Left lung (tissue), 10 donors: ENCODE results near the gene CPLANE2. TPM values are rescaled to one million over a fixed set of nuclear protein-coding genes. Genes with fewer than 3 reads are reported as not detected.

ENCODE experiments used
- ATAC-seq: fragments of 200-7000 bp; cut with Tn5 transposase; one replicate; pipeline ENCODE4 v1.9.1; 2020; ENCODE audit warnings: moderate library complexity
- DNase-seq, 4 donors: peaks; one replicate each; pipeline ENCODE4 v3.0.0-alpha.2; 2013 to 2020
- H3K27ac ChIP-seq, 2 donors: fragments of 200-600 bp; sonication (generic) in 1 of 2; one replicate each; pipeline versions ENCODE4 v1.5.0 to v1.8.0; 2020 to 2021
- H3K27me3 ChIP-seq, 2 donors: fragments of 200-600 bp; sonication (generic) in 1 of 2; one replicate each; pipeline versions ENCODE4 v1.5.0 to v1.8.0; 2020 to 2021
- H3K36me3 ChIP-seq, 2 donors: fragments of 200-600 bp; sonication (generic) in 1 of 2; one replicate each; pipeline versions ENCODE4 v1.5.0 to v1.8.0; 2020 to 2021
- H3K4me1 ChIP-seq, 2 donors: fragments of 200-600 bp; one replicate each; pipeline ENCODE4 v1.8.0; 2021
- H3K4me3 ChIP-seq, 2 donors: fragments of 200-600 bp; sonication (generic) in 1 of 2; one replicate each; pipeline versions ENCODE4 v1.5.0 to v1.8.0; 2020 to 2021; ENCODE audit warnings: mild to moderate bottlenecking in 1 of 2
- H3K9me3 ChIP-seq, 2 donors: fragments of 200-600 bp; sonication (generic) in 1 of 2; one replicate each; pipeline versions ENCODE4 v1.5.0 to v1.8.0; 2020 to 2021
- intact Hi-C, 2 donors: fragments of 100-400 bp; cut with DNase I; formaldehyde crosslinking; loops; one replicate each; pipeline versions ENCODE4 v1.11.2 to v1.14.2; 2022
- polyA plus RNA-seq, 6 donors: library from polyadenylated mRNA; unstranded; fragments of 120-200 nt; gene quantifications; one replicate each; pipeline ENCODE4 v1.2.1, GENCODE V29; 2013; ENCODE audit not compliant: insufficient read length in 6 of 6
- total RNA-seq, 2 donors: library from RNA; stranded (reverse); fragmentation: NEBNext Ultra II Directional; extraction: Animal tissue kit (Norgen Biotek cat#: 25700); gene quantifications; one replicate each; pipeline ENCODE4 v1.2.1, GENCODE V29; 2021
- TF ChIP-seq, protein P1 (sequence below), 2 donors: fragments of 200-600 bp; sonication (generic) in 1 of 2; IDR thresholded peaks; one replicate each; pipeline versions ENCODE4 v1.5.0 to v1.8.0; 2021; ENCODE audit warnings: antibody characterized with exemption in 2 of 2
- donor health status: DM: no; HTN: yes; CAD: no.
- donor health status: DM: no; HTN: no; CAD: no.

The CPLANE2 gene
- total and polyA plus RNA-seq, 8 donors = 3.9 to 8.9 (median 5.3) TPM

DNA sequence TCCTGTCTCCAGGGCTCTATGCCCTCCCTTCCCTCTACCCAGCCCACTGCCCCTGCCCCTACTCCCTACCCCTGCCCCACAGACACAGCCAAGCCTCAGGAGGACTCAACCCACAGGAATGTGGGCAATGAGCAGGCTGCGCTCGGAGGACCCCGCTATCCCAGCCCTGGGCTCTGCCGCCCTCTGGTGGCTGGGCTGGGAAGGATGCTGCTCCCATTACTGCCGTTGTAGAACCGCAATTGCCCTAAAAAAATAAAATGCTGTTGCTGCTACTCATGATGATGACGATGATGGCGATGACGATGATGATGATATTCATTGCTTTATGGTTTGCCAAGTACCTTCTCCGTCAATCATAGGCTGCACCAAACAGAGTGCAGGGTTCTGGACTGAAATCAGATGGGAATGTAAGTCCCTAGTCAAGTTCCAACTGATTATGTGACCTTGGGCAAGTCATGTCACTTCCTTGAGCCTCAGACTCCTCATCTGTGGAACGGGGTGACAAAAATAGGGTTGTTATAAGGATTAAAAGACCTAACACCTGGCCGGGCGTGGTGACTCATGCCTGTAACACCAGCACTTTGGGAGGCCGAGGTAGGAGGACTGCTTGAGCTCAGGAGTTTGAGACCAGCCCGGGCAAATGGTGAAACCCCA is 49.1 kb downstream of the CPLANE2 start:
- Histone ChIP-seq H3K27ac (no peak overlapping the region), H3K36me3 (no peaks in the 10 kb centered on the region), H3K9me3 (no peaks in the 10 kb centered on the region), H3K27me3 (no peaks in the 10 kb centered on the region), H3K4me3 (no peak overlapping the region), H3K4me1 (peaks cover 6 to 11% of the 10 kb centered on the region in 2 donors)
- peak; percentile 71 to 92 (median 78) for DNase-seq
- intact Hi-C loops = loop anchor here in 1 of 2 donors (2.0 to 5.0 kb wide), 2 partner anchors 54 to 109 kb away; no protein-coding TSS in a partner anchor
- peak; percentile 81 for ATAC-seq
- TF ChIP-seq, protein P1, sequence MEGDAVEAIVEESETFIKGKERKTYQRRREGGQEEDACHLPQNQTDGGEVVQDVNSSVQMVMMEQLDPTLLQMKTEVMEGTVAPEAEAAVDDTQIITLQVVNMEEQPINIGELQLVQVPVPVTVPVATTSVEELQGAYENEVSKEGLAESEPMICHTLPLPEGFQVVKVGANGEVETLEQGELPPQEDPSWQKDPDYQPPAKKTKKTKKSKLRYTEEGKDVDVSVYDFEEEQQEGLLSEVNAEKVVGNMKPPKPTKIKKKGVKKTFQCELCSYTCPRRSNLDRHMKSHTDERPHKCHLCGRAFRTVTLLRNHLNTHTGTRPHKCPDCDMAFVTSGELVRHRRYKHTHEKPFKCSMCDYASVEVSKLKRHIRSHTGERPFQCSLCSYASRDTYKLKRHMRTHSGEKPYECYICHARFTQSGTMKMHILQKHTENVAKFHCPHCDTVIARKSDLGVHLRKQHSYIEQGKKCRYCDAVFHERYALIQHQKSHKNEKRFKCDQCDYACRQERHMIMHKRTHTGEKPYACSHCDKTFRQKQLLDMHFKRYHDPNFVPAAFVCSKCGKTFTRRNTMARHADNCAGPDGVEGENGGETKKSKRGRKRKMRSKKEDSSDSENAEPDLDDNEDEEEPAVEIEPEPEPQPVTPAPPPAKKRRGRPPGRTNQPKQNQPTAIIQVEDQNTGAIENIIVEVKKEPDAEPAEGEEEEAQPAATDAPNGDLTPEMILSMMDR (IDR thresholded peaks at IDR 0.05) = peak; percentile 94

DNA sequence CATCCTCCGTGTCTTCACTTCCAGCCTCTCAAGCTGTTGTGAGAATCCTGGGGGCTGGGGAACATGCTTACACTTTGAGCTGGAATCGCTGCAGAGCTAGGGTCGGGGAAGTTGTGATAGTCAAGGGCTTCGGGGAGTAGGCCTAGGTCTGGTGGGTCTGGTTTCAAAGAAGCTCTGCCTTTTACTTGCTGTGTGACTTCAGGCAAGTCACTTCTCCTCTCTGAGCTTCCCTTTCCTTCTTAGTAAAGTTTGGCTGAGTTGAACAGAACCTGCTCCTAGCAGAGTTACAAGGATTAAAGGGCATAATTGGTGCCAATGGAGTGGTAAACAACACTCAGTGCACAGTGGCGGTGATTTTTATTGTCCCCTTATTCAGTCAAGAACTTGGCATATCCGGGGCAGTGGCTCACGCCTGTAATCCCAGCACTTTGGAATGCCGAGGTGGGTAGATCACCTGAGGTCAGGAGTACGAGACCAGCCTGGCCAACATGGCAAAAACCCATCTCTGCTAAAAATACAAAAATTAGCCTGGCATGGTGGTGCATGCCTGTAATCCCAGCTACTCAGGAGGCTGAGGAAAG is 50.2 kb downstream of the CPLANE2 start:
- DNase-seq = peak in 1 of 4 donors; percentile 15
- TF ChIP-seq, protein P1 (IDR thresholded peaks at IDR 0.05) = no peak
- intact Hi-C loops = loop anchor here in 1 of 2 donors (5.0 kb wide), 1 partner anchor 56 kb away; no protein-coding TSS in a partner anchor
- H3K4me1 ChIP-seq = peaks cover 14 to 23% of the 10 kb centered on the region in 2 donors
- H3K36me3 ChIP-seq = no peaks in the 10 kb centered on the region
- H3K9me3 ChIP-seq = no peaks in the 10 kb centered on the region
- no peak overlapping the region for H3K4me3 ChIP-seq
- H3K27ac ChIP-seq = no peak overlapping the region
- H3K27me3 ChIP-seq = no peaks in the 10 kb centered on the region
- no peak for ATAC-seq

DNA sequence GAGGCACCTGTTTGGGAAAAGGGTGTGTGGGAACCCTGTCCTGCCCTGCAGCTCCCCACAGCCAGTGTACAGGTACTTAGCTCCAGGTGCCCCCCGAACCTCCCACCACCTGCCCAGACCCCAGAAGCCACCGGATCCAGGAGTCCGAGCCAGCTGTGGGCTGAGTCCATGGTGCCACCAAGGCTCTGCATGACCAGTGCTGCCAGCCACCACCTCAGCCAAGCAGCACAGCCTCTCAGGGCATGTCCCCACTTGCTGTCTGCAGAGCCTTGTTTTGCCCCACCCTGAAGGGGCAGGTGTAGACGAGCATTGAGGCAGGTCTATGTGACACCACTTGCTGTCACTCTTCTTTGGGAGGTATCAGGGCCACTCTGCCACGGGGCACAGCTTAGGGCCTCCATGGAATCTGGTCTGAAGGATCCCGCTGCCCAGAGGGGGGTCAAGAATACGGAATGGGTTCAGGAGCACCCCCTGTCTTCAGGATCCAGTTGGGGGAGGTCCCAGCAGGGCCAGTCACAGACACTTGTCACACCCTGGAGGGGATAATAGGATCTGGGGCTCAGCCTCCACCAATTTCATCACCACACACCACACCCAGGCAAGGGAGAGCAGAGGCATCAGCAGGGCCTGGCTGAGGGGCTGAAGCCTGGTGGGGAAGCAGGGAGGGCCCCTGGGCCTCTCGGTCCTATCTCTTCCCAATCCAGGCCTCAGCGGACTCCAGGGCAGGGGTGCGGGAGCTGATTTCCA is 52.3 kb downstream of the CPLANE2 start:
- intact Hi-C loops = loop anchor here in 1 of 2 donors (5.0 kb wide), 1 partner anchor 58 kb away; no protein-coding TSS in a partner anchor
- H3K27me3 ChIP-seq = no peaks in the 10 kb centered on the region
- no peaks in the 10 kb centered on the region for H3K36me3 ChIP-seq
- no peak overlapping the region for H3K4me3 ChIP-seq
- peak in 1 of 4 donors; percentile 56 for DNase-seq
- no peaks in the 10 kb centered on the region for H3K9me3 ChIP-seq
- H3K27ac ChIP-seq = no peak overlapping the region
- peaks cover 19 to 33% of the 10 kb centered on the region in 2 donors for H3K4me1 ChIP-seq
- ATAC-seq = no peak
- TF ChIP-seq, protein P1 (IDR thresholded peaks at IDR 0.05) = no peak

DNA sequence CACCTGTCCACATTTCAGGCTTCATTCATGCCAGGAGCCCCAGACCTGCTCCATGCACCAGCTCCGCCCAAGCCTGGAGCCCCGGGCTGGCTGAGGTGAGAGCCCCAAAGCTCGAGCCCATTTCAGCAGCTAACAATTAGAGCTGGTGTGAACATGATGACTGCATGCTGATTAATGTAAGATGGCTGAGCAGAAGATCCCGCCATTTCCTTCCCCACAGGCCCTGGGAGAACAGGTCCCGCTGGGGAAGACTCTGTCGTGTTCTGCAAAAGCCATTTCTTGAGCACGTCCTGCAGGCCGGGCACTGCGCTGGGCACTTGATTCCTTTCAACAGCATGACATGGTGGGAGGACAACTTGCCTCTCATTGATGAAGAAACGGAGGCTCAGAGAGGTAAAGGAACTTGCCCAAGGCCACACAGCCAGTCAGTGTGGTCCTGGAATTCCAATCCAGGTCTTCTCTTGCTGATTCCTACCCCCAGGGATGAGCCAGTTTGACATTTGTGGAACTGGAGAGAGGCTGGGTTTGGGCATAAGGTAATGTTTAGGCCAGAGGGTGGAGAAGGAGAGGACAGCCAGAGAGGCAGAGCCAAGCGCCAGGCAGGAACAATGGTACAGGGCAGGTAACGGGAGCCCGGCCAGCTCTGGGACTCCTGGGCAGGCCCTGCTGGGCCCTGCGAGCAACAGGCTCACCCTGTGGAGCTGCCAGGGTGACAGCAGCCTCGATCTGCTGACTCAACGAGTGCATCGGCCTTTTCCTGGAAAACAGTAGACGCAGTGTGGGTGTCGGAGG is 53.0 kb downstream of the CPLANE2 start:
- intact Hi-C loops = no loop called here
- no peak for ATAC-seq
- Histone ChIP-seq H3K27me3 (no peaks in the 10 kb centered on the region), H3K9me3 (no peaks in the 10 kb centered on the region), H3K4me1 (peaks cover 20 to 33% of the 10 kb centered on the region in 2 donors), H3K36me3 (no peaks in the 10 kb centered on the region), H3K4me3 (no peak overlapping the region), H3K27ac (no peak overlapping the region)
- no peak for DNase-seq
- TF ChIP-seq, protein P1 (IDR thresholded peaks at IDR 0.05) = no peak
